GM21390 (cell line): ENCODE data around the gene HFE.
A peak's percentile ranks its signal among the peaks of the same experiment; 100 is the strongest.
"Not testable (repeated sequence)": the region's sequence is repeated elsewhere in the genome, so short reads cannot be mapped to it uniquely, and the experiment has no call there.

Source experiments
- ATAC-seq: cut with Tn5 transposase; IDR thresholded peaks from one replicate; pipeline ENCODE4 v1.9.1; 2021; ENCODE audit not compliant: unreplicated experiment

The HFE gene

DNA sequence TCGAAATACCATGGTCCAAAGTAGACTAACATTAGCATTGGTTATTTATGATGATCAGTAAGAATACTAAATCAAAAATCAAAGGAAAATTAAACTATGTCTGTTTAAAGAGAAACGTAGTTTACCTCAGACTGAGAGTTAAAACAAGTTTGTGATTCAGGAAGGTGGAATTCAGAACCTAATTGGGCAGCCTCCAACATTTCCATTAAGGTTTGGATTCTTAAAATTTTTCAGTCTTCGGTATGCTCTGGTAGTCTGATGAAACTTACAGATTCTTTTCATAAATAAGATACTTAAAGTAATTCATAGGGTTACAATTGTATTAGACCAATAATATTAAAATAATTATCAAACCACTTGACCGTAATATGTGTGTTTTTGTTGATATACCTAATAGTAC lies 18.6 kb downstream of the HFE start:
- no peak for ATAC-seq

DNA sequence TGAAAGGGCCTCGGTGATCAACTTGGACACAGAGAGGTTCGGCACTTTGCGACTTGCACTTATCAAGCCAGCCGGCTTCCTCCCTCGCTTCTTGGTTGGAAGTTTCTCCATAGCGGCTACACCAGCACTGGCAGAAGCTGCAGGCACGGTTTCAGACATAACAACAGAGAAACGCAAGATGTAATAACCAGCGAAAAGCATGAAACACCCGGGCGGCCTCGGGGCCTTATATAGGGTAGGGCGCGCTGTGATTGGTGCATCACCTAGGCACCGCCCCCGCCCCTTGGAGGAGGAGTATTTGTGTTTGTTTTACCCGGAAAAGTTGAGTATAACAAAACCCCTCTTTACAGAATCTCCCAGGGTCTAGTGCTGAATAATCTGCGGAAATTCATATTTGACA lies 20.7 kb downstream of the HFE start:
- no peak for ATAC-seq

DNA sequence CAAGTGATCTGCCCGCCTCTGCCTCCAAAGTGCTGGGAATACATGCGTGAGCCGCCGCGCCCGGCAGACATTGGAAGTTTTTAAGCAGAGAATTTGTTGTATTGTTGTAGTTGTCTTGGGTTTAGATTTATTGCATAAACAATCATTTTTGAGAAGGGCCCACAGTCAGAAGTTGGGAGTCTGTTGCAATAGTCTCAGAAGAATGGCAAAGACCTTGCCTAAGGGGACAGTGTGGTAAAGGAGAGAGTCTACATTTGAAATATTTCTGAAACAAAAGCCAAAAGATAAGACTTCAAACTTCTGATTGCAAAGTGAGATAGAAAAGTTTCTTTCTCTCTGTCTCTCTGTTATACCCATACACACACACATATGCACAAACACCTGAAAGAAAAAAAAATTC lies 22.5 kb downstream of the HFE start:
- ATAC-seq: no peak

DNA sequence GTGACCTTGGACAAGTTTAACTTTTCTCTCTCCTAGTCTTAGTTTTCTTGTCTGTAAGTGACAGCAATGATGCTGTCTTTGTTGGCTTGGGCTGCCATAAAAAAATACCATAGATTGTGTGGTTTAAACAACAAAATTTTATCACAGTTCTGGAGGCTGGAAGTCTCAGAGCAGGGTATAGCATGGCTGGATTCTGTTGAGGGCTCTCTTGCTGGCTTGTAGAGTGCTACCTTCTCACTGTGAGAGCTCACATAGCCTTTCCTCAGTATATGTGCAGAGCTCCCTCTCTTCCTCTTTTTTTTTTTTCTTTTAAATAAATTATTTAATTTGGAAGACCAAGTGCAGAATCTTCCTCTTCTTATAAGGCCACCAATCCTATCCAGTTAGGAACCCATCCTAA lies 26.3 kb downstream of the HFE start:
- ATAC-seq: no peak

DNA sequence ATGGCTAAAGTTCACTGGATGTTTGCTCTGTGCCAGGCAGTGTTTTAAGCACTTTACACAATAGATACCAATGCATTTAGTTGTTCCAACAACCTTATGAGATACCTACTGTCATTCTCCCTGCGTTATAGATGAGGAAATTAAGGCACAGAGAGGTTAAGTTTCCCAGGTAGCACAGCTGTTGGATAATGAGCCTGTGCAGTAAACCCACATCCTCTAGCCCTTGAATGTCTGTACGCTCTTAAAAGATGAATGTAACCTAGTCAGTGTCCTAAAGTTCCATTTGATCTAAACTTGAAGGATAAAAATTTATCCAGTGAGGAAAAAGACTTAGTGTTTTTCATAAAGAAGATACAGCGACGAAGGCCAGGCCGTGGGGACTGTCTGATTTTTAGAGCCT lies 28.0 kb downstream of the HFE start:
- no peak for ATAC-seq

DNA sequence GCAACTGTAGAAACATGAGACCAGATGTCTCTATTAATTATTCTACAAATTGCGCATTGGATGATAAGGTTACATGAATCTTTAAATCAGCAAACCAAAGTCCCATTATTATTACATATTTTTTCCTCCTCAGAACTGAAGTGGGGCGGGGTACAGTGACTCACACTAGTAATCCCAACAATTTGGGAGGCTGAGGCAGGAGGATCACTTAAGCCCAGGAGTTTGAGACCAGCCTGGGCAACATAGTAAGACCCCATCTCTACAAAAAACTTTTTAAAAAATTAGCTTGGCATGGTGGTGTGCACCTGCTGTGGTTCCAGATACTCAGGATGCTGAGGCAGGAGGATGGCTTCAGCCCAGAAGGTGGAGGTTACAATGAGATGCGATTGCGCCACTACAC lies 29.0 kb downstream of the HFE start:
- ATAC-seq: no peak

DNA sequence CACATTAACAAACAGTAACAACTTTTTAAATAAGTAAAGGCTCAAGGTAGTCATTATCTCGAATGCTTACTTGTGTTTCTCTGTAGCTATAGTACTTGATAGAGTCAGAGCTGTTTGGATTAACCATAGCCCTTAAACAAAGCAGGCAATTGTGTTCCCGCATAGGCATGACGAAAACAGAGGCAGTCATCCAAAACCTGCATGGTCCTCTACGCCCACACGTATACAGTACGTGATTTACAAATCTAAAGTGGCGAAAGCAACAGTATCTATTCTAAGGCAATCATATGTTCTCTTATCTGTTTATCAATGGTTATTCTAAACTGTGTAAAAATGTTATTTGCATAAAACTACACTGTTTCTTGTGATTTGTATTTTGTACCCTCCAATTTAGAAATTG lies 31.8 kb downstream of the HFE start:
- no peak for ATAC-seq

DNA sequence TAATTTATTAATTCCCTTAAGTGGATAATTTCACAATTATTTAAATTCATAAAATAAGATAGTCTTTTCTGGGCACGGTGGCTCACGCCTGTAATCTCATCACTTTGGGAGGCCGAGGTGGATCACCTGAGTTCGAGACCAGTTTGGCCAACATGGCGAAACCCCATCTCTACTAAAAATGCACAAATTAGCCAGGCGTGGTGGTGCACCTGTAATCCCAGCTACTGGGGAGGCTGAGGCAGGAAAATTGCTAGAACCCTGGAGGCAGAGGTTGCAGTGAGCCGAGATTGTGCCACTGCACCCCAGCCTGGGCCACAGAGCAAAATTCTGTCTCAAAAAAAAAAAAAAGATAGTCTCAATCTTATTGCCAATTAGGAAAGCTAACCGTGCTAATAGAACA lies 32.9 kb downstream of the HFE start:
- ATAC-seq: not testable (repeated sequence)

DNA sequence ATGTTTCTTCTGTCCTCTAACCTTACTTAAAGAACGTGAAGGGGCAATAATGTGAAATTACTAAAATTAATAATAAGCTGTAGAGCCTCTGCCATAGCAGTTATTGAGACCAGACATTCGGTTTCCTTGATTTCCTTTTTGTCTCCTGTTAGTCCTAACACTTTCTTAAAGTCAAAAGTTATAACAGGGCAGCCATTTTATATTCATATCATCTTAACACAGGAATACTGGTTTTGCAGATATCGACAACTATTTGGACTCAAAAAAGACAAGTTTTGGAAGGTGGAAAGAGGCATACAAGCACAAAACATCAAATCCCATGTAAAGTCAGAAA lies 33.5 kb downstream of the HFE start:
- ATAC-seq: no peak

DNA sequence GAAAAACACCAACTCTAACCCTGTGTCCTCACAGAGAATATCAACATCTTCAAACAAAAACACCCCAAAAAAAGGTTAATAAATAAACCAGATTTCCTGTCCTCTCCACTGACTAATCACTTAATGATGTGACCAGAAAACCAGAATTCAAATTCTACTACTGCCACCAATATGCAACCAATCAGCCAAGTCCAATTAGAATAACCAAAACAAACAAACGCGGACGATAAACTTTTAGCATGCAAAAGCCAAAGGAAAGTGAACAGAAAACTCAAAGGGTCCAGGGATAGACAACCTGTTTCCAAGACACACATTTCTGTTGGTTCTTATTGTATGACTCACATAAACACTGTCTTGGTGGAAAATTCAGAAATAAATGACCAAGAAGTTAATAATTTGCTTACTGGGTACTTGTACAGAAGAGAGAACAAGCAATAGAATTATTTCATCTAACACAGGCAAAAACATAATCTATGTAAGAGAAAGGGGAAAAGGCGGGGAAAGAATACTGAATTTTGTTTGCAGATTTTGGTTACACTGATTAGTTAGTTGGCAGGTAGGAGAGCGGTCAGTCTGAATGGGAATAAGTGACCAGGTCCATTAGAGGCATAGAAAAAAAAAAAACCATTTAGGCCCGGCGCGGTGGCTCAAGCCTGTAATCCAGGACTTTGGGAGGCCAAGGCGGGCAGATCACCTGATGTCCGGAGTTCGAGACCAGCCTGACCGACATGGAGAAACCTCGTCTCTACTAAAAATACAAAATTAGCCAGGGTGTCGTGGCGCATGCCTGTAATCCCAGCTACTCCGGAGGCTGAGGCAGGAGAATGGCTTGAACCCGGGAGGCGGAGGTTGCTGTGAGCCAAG lies 34.1 kb downstream of the HFE start:
- no peak for ATAC-seq

DNA sequence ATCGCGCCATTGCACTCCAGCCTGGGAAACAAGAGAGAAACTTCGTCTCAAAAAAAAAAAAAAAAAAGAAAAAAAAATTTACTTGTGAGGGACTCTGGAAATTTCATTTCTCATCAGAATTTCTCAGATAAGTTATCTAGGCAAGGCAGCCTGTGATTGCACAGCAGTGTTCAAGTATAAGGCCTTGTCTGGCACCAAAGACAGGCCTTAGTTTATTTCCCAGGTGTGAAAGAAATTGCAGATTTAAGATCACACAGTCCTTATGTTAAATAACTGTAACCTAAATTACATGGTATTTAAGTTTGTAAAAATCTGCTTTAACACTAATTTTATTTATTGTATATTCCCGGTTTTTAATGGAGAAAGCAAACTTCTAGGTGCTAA lies 34.8 kb downstream of the HFE start:
- no peak for ATAC-seq

DNA sequence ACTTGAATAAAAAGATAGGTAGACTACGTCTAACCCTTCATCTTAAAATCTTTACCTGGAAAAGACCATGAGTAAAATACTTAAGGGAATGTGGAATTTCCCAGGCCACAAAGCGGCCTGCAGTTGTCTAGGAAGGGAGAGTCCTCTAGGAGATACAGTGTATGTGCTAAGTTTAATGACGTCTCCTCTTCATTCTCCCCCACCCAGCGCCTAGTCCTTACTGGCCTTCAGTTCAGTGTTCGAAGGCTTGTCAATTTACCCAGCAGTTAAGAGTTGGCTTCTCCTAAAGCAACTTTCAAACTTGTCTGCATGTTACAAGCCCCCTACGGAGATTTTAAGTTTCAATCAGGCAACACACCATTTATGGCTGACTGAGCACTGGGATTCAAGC lies 35.2 kb downstream of the HFE start:
- no peak for ATAC-seq

DNA sequence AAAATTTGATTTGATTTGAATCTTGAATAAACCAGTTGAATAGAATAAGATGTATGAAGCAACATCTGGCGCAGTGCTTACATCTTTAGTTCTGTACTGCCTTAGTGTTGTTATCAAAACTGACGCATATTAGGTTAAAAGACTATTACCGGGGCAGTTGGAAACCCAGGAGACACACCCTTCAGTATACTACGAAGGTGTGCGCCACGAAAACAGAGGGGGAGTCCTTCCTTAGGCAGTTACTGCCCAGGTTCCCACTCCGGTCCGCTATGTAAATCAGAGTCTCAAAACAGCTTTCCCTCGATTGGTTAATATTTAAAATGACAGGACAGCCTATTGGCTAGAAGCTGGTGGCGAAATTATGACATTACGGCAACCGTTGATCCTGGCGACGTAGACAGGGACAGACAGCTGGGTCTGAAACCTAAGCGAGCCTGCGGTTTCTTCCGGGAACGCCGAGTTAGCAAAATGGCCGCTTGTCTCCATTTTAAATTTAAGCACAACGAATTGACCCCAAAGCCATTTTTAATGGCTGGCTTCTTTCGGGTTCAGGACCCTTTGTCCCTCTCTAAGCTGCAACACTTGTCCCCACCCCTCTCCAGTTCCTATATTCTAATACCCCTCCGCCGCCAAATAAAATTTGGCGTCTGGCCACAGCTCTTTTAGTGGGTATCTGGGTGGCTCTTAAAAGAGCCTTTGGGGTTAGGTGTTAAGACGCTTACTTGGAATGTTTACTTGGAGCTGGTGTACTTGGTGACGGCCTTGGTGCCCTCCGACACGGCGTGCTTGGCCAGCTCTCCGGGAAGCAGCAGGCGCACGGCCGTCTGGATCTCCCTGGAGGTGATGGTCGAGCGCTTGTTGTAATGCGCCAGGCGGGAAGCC lies 35.8 kb downstream of the HFE start:
- ATAC-seq: peak; percentile 52

DNA sequence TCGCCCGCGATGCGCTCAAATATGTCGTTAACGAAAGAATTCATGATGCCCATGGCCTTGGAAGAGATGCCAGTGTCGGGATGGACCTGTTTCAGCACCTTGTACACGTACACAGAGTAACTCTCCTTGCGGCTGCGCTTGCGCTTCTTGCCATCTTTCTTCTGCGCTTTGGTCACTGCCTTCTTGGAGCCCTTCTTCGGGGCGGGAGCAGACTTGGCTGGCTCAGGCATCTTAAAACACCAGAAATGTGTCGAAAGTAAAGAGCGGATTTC lies 36.4 kb downstream of the HFE start:
- ATAC-seq: no peak

DNA sequence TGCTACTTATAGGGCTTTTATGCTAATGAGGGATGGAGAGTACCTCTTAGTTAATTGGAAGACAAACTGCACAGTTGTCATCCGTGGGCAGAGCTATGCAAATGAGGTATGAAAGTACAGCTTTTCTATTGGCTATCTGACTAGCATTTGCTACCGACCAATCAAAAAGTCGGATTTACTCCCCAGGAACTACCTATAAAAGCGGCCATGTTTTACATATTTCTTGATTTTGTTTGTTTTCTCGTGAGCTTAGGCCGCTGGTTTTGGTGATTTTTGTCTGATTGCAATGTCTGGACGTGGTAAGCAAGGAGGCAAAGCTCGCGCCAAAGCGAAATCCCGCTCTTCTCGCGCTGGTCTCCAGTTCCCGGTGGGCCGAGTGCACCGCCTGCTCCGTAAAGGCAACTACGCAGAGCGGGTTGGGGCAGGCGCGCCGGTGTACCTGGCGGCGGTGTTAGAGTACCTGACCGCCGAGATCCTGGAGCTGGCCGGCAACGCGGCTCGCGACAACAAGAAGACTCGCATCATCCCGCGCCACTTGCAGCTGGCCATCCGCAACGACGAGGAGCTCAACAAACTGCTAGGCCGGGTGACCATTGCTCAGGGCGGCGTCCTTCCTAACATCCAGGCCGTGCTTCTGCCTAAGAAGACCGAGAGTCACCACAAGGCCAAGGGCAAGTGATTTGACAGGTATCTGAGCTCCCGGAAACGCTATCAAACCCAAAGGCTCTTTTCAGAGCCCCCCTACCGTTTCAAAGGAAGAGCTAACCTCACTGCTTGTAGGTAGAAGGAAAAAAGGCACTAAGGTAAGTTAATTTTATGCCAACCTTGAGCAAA lies 36.9 kb downstream of the HFE start:
- peak; percentile 78 for ATAC-seq

DNA sequence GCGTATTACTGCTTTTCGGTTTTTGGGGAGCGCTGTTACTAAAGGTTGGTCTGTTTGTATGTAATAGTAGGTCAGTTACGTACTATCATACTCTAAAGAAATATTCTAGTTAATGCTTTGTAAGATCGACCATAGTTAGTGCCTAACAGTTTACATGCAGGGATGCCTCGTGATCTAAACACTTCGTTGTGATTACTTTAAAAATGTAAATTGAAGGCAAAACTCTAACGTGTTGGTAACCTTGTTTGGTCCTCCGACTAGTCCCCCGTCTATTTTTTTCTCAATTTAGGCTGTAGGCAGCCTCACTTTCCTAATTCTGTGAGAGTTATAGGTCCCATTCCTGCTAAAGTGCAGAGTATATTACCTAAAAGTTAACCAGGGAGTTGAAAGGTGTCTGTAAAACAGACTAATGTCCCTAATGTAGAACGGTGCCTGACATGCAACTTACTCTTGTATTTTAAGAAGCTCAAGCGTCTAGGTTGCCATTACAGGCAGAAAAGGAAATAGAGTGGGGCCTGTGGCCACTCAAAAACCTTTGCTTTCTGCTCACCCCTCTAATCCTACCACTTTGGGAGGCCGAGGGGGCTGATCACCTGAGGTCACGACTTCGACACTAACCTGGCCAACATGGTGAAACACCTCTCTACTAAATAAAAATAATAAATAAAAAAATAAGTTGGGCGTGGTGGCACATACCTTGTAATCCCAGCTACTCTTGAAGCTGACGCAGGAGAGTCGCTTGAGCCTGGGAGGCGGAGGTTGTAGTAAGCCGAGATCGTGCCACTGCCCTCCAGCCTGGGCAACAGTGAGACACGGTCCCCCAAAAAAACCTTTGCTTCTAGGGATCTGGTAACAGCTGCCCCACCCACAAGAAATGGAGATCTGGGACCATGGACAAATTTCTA lies 37.8 kb downstream of the HFE start:
- no peak for ATAC-seq

DNA sequence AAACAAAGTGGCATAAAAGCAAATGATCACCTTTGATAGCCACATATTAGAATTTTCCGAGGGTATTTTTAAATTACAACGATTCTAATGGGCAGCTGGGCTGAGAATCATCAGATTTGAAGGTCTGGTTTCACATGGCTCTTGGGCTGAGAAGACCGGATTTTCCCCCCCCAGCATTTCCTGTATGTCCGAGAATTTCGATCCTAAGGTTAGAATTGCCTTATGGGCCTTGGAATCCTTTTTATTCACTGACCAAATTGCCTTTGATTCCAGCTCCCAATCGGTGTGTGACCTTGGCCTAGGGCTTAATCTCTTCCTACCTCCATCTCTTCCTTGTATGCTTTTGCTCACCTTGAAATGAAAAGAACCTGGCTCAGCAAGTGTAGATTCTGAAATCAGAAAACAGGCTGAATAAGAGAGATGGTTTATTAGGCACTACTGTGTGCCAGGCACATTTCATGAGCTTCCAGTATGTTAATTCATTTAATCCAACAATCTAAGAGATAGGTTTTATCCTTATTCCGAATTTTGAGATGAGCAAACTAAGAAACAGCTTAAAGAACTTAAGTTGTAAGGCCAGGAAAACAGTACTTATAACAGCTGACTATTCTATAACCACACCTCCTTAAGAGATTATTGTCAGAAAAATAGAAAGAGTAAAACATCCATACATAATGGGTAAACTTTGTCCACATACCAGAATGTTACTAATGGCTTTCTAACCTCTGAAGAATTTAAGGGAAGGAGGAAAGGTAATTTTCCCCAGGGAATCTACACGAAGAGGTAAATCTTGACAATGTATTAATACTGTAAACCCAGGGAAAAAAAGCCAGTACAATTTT lies 39.4 kb downstream of the HFE start:
- ATAC-seq: no peak

DNA sequence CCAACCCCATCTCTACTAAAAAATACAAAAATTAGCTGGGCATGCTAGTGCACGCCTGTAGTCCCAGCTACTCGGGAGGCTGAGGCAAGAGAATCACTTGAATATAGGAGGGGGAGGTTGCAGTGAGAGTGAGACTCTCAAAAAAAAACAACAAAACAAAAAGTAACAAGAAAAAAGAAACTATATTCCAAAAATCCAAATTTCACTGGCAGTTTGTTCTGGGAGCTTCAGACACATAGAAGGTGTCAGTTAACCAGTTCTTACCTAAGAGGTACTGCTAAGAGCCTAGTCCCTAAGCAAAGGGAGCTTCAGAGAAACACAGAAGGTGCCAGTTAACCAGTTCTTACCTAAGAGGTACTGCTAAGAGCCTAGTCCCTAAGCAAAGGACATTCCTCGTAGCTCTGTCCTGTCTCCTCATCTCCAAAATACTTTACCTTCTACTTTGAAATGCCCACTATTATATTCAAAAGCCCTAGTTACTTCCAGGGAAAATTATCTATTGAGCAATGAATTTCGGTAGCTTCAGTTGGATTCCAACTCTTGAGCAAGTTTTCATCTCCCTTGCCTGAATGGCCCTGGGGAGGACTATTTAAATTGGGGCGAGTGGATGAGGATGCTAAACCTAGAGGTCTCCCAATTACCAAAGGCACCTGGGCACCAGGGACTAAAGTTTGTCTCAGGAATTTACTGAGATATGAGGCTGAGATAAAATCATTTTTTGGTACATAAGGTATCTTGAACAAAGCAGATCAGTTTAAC lies 41.0 kb downstream of the HFE start:
- ATAC-seq: no peak

DNA sequence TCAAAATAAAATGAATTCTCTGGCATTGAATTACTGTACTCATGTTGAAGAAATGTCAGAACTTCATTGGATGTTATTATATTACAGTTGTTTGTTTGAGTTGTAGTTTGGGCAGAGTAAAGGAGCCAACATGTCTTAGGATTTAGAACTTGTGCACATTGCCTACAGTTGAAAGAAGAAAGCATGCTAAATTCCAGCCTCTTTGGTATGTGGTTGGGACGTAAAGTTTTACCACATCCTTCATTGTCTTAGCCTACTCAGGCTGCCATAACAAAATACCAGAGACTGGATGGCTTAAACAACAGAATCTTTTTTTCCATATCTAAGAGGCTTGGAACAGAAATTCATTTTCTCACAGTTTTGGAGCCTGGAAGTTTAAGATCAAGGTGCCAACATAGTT lies 42.4 kb downstream of the HFE start:
- ATAC-seq: no peak
